Measurements from ENCODE around the gene CEP170B.
"Not testable (repeated sequence)": the region's sequence is repeated elsewhere in the genome, so short reads cannot be mapped to it uniquely, and the experiment has no call there.

CEP170B gene

DNA sequence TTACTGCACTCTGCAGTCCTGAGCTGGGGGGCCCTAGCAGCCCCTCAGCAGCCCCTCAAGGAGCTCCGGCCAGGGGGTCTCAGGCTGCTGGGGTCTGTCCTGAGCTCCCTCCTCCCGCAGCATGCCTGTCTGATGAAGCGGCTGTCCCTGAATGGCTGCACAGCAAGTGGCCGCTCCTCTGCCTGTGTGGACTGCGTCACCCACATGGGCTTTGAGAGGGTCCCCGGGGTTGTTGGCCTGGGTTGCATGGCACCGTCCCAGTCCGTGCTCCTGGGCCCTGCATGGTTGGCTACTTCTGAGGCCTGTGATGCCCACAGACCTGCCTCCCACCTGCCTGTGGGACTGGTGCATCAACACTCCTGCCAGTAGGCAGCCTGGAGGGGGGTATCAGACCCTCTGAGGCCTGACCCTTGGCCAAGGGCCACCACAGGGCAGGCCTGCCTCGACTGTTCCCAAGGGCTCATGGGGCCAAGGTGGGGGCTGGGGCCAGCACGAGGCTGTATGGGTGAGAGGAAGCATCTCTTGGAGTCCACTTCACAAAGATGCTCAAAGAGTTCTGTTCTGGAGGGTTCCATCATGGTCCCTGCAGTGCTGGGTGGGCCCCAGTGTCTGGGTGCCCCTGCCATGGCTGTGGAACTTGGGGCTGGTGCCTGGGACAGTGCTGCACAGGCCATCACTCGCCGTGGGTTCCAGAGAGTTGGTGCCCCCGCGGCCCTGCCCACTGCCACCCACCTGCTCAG lies 12.2 kb downstream of the CEP170B start:
- no peak overlapping the region for H3K4me3 Mint-ChIP-seq
- H3K27me3 Mint-ChIP-seq: no peaks in the 10 kb centered on the region
- H3K27ac Mint-ChIP-seq: no peak overlapping the region
- no peaks in the 10 kb centered on the region for H3K9me3 Mint-ChIP-seq
- H3K36me3 Mint-ChIP-seq (ENCODE audit: low read depth): no peaks in the 10 kb centered on the region
- peaks cover 6% of the 10 kb centered on the region for H3K4me1 Mint-ChIP-seq (ENCODE audit: low read depth)

DNA sequence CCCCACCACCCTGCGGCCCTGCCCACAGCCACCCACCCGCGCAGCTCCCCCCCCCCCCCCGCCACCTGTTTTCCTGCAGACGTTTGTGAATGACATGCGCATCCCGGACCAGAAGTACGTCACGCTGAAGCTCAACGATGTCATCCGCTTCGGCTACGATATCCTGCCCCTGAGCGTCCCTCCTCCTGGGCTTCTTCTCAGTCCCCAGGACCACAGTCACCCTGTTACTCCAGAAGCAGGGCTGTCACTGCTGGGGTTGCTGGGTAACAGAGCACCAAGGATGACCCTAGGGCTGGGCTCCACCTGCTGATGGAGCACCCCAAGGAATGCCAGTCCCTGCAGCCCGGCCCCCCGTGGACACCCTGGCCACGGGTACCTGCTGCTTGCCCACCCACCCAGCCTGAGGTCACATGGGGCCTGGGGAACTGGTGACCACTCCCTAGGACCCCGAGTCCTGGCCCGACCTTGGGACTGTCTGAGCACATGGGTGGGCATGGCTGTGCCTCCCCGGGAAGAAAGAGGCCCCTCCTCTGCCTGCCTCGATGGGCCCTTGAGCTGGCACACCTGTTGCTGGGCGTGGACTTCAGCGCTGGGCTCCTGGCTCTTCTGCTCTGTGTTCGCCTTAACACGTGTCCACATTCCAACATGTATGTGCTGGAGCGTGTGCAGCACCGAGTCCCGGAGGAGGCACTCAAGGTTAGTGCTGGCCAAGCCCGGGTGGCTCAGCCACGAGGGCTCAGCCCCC lies 12.9 kb downstream of the CEP170B start:
- H3K36me3 Mint-ChIP-seq (ENCODE audit: low read depth): no peaks in the 10 kb centered on the region
- no peaks in the 10 kb centered on the region for H3K4me1 Mint-ChIP-seq (ENCODE audit: low read depth)
- no peak overlapping the region for H3K27ac Mint-ChIP-seq
- no peak overlapping the region for H3K4me3 Mint-ChIP-seq
- no peaks in the 10 kb centered on the region for H3K9me3 Mint-ChIP-seq
- no peaks in the 10 kb centered on the region for H3K27me3 Mint-ChIP-seq

DNA sequence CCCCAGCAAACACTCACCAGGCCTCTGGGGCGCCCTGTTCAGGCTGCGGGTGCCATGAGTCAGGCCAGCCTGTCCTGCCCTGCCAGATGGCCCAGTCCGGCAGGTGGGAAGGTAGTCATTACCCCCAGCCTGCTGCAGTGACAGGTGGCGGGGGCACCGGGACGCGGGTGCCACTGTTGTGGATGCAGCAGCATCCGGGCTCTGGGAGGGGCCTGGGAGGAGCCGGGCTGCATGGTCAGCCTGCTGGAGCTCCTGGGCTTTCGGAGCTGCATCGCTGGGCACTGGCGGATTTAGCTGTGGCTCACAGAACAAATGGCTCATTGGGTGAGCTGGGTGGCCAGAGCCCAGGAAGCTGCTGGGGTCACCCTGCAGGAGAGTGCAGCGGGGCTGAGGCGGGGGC lies 13.5 kb downstream of the CEP170B start:
- Mint-ChIP-seq H3K4me3 (no peak overlapping the region), H3K36me3 (ENCODE audit: low read depth) (no peaks in the 10 kb centered on the region), H3K9me3 (no peaks in the 10 kb centered on the region), H3K4me1 (ENCODE audit: low read depth) (no peaks in the 10 kb centered on the region), H3K27ac (no peak overlapping the region), H3K27me3 (no peaks in the 10 kb centered on the region)

DNA sequence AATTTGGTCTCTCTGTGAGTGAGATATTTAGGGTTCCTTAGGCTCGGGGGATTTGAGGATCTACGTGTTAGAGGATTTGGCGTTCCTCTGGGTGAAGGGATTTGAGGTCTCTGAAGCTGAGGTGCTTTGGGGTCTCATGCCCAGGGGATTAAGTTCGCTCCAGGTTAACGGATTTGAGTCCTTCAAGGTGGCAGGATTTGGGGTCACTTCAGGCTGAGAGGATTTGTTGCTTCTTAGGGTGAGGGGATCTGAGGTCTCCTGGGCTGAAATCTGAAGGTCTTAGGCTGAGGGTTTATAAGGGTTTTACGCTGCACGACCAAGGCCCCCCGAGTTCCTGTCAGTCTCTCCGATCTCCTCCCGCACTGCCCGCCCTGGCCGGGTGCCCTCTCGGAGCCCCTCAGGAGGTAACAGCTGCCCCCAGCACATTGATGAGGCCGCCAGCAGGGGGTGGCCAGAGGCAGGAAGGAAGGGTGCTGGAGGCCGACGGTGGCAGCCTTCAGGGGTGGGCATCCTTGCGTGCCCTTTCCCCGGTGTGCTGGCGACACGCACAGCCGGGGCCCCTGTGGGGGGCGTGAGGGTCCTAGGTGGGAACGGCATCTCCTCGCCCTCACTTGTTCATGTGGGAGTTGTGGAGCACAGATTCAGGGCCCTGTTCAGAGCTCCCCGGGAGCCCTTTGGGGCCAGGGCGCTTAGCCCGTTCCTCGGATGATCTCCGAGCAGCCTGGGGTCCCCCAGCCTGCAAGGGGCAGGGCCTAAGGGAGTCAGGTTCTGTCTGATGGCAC lies 14.3 kb downstream of the CEP170B start:
- Mint-ChIP-seq H3K27ac (no peak overlapping the region), H3K4me3 (no peak overlapping the region), H3K9me3 (no peaks in the 10 kb centered on the region), H3K27me3 (no peaks in the 10 kb centered on the region), H3K36me3 (ENCODE audit: low read depth) (no peaks in the 10 kb centered on the region), H3K4me1 (ENCODE audit: low read depth) (no peaks in the 10 kb centered on the region)

DNA sequence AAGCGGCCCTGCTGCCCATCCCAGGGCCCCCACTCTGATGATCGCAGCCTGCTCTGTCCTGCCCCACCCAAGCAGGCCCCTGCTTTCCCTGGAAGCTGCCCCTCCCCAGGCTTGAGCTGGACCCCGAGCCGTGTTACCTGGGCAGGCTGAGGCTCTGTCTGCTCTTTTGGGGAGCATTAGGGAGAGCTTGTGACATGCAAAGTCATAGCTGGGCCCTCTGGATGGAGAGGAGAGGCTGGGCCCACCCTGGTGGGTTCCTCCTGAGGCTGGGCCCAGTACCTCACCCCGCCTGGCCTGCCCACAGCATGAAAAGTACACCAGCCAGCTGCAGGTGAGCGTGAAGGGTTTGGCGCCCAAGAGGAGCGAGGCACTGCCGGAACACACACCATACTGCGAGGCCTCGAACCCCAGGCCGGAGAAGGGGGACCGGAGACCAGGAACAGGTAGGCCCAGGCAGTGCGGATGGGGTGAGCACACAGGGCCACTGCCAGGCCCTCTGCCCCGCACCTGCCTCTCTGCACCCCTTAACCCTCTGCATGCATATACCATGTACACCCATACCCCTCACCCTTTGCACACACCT lies 15.0 kb downstream of the CEP170B start:
- Mint-ChIP-seq H3K27ac (no peak overlapping the region), H3K9me3 (no peaks in the 10 kb centered on the region), H3K27me3 (no peaks in the 10 kb centered on the region), H3K4me3 (no peak overlapping the region), H3K4me1 (ENCODE audit: low read depth) (no peaks in the 10 kb centered on the region), H3K36me3 (ENCODE audit: low read depth) (no peaks in the 10 kb centered on the region)

DNA sequence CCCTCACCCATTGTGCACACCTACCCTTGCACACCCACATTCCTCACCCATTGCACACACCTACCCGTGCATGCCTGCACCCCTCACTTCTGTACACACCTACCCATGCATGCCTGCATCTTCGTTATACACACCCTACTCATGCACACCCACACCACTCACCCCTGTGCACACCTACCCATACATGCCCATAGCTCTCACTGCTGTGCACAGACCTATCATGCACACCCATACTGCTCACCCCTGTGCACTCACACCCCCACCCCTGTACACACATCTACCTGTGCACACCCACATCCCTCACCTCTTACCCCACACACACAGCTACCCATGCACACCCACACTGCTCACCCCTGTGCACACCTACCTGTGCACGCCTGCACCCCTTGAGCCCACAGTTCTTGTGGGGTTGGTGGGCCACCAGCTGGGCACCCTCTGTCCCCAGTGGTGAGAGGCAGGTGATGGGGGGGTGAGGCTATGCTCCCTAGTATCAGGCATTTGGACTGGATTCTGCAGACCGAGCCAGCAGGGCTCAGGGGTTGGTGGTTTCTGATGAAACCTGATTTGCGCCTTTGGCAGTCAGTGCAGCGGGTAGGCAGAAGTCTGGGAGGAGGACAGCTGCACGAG lies 15.6 kb downstream of the CEP170B start:
- no peaks in the 10 kb centered on the region for H3K4me1 Mint-ChIP-seq (ENCODE audit: low read depth)
- H3K36me3 Mint-ChIP-seq (ENCODE audit: low read depth): no peaks in the 10 kb centered on the region
- no peak overlapping the region for H3K4me3 Mint-ChIP-seq
- no peaks in the 10 kb centered on the region for H3K27me3 Mint-ChIP-seq
- no peaks in the 10 kb centered on the region for H3K9me3 Mint-ChIP-seq
- no peak overlapping the region for H3K27ac Mint-ChIP-seq

DNA sequence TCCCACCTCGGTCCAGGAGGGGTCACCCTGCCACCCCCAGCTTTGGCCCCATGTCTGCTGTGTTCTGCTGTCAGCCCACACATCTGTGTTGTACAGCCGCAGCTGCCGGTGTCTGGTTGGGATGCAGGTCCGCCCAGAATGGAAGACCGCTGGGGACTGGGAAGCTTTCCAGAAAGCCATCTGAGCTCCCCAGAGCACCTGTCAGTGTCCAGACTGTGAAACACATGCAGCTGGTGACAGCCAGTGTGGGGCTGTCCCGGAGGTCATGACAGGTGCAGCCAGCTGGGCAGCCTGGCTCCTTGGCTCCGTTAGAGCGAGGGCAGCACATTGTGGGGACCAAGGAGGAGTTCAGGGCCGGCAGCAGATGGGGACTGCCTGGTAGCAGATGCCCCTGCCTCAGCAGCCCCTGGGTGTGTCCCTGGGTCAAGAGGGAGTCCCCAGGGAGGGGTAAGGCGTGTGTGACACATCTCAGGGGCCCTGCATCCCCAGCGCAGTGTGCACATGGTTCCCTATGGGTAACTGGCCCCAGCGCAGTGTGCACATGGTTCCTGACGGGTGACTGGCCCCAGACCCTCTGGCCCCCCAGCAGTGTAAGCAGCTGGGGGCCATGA lies 16.4 kb downstream of the CEP170B start:
- H3K9me3 Mint-ChIP-seq: no peaks in the 10 kb centered on the region
- H3K4me1 Mint-ChIP-seq (ENCODE audit: low read depth): no peaks in the 10 kb centered on the region

DNA sequence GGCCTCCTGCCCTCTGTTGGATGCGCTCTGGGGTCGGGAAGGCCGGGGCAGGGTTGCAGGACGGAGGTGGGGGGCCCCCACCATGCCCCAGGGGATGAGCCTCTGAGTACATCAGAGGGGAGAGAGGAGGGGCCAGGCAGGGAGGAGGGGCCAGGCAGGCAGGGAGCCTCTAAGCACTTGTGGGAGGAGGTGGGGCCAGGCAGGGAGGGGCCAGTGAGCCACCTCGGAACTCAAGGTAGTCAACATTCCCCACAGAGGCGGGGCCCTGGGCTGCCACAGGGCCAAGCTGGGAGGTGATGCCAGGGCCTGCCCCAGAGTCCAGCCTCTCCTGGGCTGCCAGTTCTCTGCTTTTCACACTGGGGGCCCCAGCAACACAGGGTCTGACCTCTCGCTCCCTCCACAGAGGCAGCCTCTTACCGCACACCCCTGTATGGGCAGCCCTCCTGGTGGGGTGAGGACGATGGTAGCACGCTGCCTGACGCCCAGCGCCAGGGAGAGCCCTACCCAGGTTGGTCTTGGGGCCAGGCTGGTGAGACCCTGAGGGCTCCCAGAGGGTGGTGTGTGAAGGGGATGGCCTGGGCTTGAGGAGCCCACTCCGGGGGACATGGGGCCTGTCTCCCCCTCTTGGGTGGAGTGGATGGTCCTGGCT lies 17.4 kb downstream of the CEP170B start:
- Mint-ChIP-seq H3K36me3 (ENCODE audit: low read depth) (no peaks in the 10 kb centered on the region), H3K9me3 (no peaks in the 10 kb centered on the region), H3K4me3 (no peak overlapping the region), H3K4me1 (ENCODE audit: low read depth) (no peaks in the 10 kb centered on the region), H3K27me3 (no peaks in the 10 kb centered on the region), H3K27ac (no peak overlapping the region)

More for the DNA sequence above, 16.4 kb downstream of the CEP170B start:
- Mint-ChIP-seq H3K27ac (no peak overlapping the region), H3K36me3 (ENCODE audit: low read depth) (no peaks in the 10 kb centered on the region), H3K4me3 (no peak overlapping the region), H3K27me3 (no peaks in the 10 kb centered on the region)

DNA sequence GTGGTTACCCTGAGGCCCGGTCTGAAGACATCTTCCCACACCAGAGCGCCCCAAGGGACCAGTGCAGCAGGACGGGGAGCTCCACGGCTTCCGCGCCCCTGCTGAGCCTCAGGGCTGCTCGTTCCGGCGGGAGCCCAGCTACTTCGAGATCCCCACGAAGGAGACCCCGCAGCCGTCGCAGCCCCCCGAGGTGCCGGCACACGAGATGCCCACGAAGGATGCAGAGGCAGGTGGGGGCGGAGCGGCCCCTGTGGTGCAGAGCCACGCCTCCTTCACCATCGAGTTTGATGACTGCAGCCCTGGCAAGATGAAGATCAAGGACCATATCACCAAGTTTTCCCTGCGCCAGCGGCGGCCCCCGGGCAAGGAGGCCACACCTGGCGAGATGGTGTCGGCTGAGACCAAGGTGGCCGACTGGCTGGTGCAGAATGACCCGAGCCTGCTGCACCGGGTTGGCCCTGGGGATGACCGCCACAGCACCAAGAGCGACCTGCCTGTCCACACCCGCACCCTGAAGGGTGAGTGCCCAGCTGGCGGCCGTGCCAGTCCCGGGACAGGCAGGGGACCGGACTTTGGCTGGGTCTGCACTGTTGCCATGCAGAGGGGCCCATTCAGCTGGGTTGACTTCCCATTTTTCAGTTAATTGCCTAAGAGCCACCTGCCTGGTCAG lies 18.1 kb downstream of the CEP170B start:
- Mint-ChIP-seq H3K27ac (no peak overlapping the region), H3K27me3 (no peaks in the 10 kb centered on the region), H3K9me3 (no peaks in the 10 kb centered on the region), H3K4me1 (ENCODE audit: low read depth) (no peaks in the 10 kb centered on the region), H3K4me3 (no peak overlapping the region), H3K36me3 (ENCODE audit: low read depth) (no peaks in the 10 kb centered on the region)

DNA sequence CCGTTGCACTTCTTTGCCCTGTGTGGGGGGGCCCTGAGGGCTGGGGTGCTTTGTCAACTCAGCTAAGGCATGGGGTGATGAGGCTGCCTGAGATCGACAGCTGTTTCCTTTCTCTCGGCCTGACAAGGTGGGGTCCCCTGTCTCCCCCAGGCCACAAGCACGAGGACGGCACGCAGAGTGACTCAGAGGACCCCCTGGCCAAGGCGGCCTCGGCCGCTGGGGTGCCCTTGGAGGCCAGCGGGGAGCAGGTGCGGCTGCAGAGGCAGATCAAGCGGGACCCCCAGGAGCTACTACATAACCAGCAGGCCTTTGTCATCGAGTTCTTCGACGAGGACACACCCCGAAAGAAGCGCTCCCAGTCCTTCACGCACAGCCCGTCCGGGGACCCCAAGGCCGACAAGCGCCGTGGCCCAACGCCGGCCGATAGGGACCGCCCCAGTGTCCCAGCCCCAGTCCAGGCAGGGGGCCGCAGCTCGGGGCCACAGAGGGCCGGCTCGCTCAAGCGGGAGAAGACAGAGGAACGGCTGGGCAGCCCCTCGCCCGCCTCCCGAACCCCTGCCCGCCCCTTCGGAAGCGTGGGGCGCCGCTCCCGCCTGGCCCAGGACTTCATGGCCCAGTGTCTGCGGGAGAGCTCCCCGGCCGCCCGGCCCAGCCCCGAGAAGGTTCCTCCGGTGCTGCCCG lies 18.8 kb downstream of the CEP170B start:
- Mint-ChIP-seq H3K36me3 (ENCODE audit: low read depth) (no peaks in the 10 kb centered on the region), H3K4me1 (ENCODE audit: low read depth) (no peaks in the 10 kb centered on the region), H3K27ac (no peak overlapping the region), H3K4me3 (no peak overlapping the region), H3K27me3 (no peaks in the 10 kb centered on the region), H3K9me3 (no peaks in the 10 kb centered on the region)

DNA sequence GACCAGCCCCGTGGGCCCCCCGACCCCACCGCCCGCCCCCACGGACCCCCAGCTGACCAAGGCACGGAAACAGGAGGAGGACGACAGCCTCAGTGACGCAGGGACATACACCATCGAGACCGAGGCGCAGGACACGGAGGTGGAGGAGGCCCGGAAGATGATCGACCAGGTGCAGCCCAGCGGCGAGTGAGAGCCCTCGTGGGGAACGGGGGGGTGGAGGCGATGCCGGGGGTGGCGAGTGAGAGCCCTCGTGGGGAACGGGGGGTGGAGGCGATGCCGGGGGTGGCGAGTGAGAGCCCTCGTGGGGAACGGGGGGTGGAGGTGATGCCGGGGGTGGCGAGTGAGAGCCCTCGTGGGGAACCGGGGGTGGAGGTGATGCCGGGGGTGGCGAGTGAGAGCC lies 19.3 kb downstream of the CEP170B start:
- H3K36me3 Mint-ChIP-seq (ENCODE audit: low read depth); H3K27me3 Mint-ChIP-seq; H3K4me1 Mint-ChIP-seq (ENCODE audit: low read depth); H3K9me3 Mint-ChIP-seq; H3K27ac Mint-ChIP-seq; H3K4me3 Mint-ChIP-seq: not testable (repeated sequence)

DNA sequence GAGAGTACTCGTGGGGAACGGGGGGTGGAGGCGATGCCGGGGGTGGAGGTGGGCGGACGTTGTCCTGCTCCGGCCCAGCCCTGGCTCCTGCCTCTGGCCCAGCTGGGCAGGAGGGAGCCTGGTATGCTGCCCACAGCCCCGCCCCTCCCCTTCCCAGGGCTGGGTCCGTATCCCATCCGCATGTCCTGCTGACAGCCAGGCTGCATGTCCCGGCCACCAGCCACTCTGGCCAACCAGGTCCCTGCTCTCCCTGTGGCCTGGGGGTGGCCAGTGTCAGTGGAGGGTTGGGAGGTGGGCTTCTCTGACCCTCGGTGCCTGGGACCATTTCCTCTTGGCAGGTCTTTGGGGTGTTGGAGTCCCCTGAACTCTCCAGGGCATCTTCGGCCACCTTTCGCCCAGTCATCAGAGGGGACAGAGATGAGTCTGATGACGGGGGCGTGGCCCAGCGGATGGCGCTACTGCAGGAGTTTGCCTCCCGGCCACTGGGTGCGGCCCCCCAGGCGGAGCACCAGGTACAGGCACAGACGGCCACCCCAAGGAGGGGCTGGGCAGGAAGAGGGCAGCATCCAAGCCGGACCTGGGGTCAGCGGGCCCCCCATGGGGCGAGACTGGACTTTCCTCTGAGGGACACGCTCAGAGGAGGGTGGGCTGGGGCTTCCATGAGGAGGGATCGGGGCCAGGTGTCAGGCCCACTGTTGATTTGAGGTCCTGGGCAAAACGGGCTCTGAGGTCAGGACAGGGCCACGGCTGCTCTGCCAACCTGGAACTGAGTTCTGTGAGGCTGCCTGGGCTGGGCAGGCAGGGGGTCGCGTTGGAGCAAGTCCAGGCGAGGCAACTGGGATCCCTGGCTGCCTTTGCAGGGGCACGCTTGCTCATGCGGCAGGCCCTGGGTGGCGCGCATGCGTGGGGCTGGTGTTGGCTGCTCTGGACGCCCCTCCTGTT lies 20.2 kb downstream of the CEP170B start:
- Mint-ChIP-seq H3K9me3 (no peaks in the 10 kb centered on the region), H3K27ac (no peak overlapping the region), H3K36me3 (ENCODE audit: low read depth) (no peaks in the 10 kb centered on the region), H3K27me3 (no peaks in the 10 kb centered on the region), H3K4me1 (ENCODE audit: low read depth) (no peaks in the 10 kb centered on the region), H3K4me3 (no peak overlapping the region)
